AG10803 (cell line): ENCODE measurements around the gene VPS8.

Experiments used
- DNase-seq: peaks from one replicate; pipeline ENCODE4 v3.0.0; 2010; ENCODE audit warnings: low read depth
- H3K4me3 ChIP-seq: 2 replicates; pipeline ENCODE4 v1.5.1; 2011; ENCODE audit warnings: mild to moderate bottlenecking, low read length, control low read depth
- TF ChIP-seq, protein P1 (sequence below): conservative IDR thresholded peaks from 2 replicates; pipeline ENCODE4 v1.5.1; 2011; ENCODE audit warnings: mild to moderate bottlenecking, low read length, control low read depth, inconsistent platforms

VPS8 gene

GRCh38 chr3:185082829-185083228 is 270.9 kb downstream of the VPS8 start:
- H3K4me3 ChIP-seq = no peak overlapping the region
- TF ChIP-seq, protein P1, sequence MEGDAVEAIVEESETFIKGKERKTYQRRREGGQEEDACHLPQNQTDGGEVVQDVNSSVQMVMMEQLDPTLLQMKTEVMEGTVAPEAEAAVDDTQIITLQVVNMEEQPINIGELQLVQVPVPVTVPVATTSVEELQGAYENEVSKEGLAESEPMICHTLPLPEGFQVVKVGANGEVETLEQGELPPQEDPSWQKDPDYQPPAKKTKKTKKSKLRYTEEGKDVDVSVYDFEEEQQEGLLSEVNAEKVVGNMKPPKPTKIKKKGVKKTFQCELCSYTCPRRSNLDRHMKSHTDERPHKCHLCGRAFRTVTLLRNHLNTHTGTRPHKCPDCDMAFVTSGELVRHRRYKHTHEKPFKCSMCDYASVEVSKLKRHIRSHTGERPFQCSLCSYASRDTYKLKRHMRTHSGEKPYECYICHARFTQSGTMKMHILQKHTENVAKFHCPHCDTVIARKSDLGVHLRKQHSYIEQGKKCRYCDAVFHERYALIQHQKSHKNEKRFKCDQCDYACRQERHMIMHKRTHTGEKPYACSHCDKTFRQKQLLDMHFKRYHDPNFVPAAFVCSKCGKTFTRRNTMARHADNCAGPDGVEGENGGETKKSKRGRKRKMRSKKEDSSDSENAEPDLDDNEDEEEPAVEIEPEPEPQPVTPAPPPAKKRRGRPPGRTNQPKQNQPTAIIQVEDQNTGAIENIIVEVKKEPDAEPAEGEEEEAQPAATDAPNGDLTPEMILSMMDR = no peak
- no peak for DNase-seq

GRCh38 chr3:185084402-185084801 is 272.4 kb downstream of the VPS8 start:
- no peak overlapping the region for H3K4me3 ChIP-seq
- DNase-seq = no peak
- TF ChIP-seq, protein P1 = no peak

DNA sequence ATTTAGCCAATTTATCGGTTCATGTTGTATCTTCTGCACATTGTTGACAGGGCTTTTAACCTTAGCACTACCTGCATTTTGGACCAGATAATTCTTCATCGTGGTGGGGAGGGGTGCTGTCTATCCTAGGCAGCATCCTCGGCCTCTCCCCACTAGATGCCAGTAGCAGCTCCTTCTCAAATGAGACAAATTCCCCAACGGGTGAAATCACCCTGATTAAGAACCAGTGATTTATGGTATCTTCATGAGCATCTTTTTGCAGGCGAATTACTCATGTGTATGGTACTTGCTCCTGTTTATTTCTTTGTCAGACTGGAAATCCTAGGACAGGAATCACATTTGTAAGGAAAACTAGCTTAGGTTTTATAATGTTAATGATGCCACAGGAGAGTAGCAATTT is 272.9 kb downstream of the VPS8 start:
- DNase-seq = peak; percentile 72
- TF ChIP-seq, protein P1 = peak; percentile 54
- H3K4me3 ChIP-seq = no peak overlapping the region

DNA sequence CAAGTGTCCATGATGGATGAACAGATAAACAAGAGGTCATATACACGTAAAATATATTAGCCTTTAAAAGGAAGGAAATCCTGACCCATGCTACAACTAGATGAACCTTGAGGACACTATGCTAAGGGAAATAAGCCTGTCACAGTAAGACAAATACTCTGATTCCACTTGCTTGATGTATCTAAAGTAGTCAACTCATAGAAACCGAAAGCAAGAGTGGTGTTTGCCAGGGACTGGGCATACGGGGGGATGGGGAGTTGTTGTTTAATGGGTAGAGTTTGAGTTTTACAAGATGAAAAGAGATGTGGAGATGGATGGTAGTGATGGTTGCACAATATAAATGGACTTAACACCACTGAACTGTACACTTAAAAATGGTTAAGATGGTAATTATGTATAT is 275.5 kb downstream of the VPS8 start:
- no peak for DNase-seq
- no peak overlapping the region for H3K4me3 ChIP-seq
- TF ChIP-seq, protein P1 = no peak

DNA sequence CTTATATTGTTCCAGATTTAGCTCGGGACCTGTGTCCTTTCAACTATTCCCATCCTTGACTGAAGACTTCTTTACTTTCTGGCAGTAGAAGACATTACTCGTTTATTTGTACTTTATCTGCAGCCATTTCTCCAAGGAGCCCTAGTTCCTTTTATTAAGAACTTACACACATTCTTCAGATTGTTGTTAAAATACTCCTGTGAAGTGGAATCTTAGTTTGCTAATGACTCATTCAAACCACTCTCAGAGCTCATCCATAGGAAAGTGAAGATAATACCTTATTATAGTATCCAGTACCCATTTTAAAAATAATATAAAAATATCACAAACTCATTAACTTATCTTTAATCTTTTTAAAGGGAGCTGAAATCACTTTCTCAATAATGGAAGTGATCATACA is 277.4 kb downstream of the VPS8 start:
- TF ChIP-seq, protein P1 = no peak
- H3K4me3 ChIP-seq = no peak overlapping the region
- DNase-seq = peak; percentile 49

GRCh38 chr3:185089751-185090150 is 277.8 kb downstream of the VPS8 start:
- H3K4me3 ChIP-seq = no peak overlapping the region
- no peak for DNase-seq
- TF ChIP-seq, protein P1 = no peak

- no peak overlapping the region for H3K4me3 ChIP-seq
- TF ChIP-seq, protein P1 = no peak
- no peak for DNase-seq
Measured at GRCh38 chr3:185090811-185091210, 278.8 kb downstream of the VPS8 start.
